ENCODE data around the gene ABCA7. TPM values are rescaled to one million over a fixed set of nuclear protein-coding genes. Genes with fewer than 3 reads are reported as not detected.

Gene ABCA7
- total and polyA plus RNA-seq, 2 of the 13 experiments (the other 11 are each of a cell fraction or from before 2014, with no cell fraction given): 4.4 to 32.4 TPM

DNA sequence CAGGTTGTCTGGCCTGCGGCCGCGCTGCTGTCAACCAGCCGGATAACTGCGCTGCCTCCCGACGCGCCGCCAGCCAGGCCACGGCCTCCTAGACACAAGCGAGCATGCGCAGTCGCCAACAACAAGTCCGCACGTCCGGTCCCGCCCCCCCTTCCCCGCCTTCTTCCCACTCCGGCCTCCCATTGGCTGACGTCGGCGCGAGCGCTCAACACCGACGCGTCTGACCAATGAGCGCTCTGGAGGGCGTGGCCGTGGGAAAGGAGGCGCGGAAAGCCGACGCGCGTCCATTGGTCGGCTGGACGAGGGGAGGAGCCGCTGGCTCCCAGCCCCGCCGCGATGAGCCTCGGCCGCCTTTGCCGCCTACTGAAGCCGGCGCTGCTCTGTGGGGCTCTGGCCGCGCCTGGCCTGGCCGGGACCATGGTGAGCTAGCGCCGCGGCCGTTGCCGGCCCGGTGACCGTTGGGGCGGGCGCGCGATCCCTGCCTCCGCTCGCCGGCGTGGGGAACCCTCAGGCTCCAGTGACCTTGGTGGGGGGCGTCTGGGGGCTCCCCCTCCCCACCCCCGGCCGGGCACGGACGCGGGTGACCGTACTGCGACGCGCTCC is 63.9 kb downstream of the ABCA7 start, which contains the start of gene GPX4 (continued):
- TF ChIP-seq ZBTB3 (CRISPR knock-in tag; IDR thresholded peaks at IDR 0.05; ENCODE audit: borderline replicate concordance, low read depth) (no peak), ATF7-NPFF (CRISPR knock-in tag; IDR thresholded peaks at IDR 0.05; ENCODE audit: low read depth) (peak; percentile 41; the same call in 1 of the 2 replicates), ETV6 (CRISPR knock-in tag; conservative IDR thresholded peaks at IDR 0.05) (peak; percentile 56; the same call in 1 of the 2 replicates), KLF12 (CRISPR knock-in tag; IDR thresholded peaks at IDR 0.05; ENCODE audit: borderline replicate concordance) (no peak), FOXO1 (CRISPR knock-in tag; IDR thresholded peaks at IDR 0.05) (0 out of 2 replicates have a peak, but pooled peaks have one; percentile 14), FOXA3 (CRISPR knock-in tag; IDR thresholded peaks at IDR 0.05) (peak; percentile 38), GPN1 (CRISPR knock-in tag; IDR thresholded peaks at IDR 0.05; ENCODE audit: borderline replicate concordance) (no peak), ZNF563 (CRISPR knock-in tag; IDR thresholded peaks at IDR 0.05) (peak; percentile 92), MTF1 (CRISPR knock-in tag; IDR thresholded peaks at IDR 0.05) (no peak), ZNF775 (CRISPR knock-in tag; IDR thresholded peaks at IDR 0.05; ENCODE audit: borderline replicate concordance) (no peak), AGO2 (optimal IDR thresholded peaks at IDR 0.05; ENCODE audit: low read depth, low read length) (peak; percentile 70), ARNTL (CRISPR knock-in tag; IDR thresholded peaks at IDR 0.05) (peak; percentile 37; the same call in 1 of the 2 replicates), NFYB (CRISPR knock-in tag; IDR thresholded peaks at IDR 0.05) (peak; percentile 92), ZBTB42 (CRISPR knock-in tag; IDR thresholded peaks at IDR 0.05) (0 out of 2 replicates have a peak, but pooled peaks have one; percentile 21), REPIN1 (CRISPR knock-in tag; IDR thresholded peaks at IDR 0.05; ENCODE audit: borderline replicate concordance, low read depth) (0 out of 2 replicates have a peak, but pooled peaks have one; percentile 36)
- TF ChIP-seq, protein P1, sequence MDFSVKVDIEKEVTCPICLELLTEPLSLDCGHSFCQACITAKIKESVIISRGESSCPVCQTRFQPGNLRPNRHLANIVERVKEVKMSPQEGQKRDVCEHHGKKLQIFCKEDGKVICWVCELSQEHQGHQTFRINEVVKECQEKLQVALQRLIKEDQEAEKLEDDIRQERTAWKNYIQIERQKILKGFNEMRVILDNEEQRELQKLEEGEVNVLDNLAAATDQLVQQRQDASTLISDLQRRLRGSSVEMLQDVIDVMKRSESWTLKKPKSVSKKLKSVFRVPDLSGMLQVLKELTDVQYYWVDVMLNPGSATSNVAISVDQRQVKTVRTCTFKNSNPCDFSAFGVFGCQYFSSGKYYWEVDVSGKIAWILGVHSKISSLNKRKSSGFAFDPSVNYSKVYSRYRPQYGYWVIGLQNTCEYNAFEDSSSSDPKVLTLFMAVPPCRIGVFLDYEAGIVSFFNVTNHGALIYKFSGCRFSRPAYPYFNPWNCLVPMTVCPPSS (IDR thresholded peaks at IDR 0.05): no peak
- TF ChIP-seq, protein P2, sequence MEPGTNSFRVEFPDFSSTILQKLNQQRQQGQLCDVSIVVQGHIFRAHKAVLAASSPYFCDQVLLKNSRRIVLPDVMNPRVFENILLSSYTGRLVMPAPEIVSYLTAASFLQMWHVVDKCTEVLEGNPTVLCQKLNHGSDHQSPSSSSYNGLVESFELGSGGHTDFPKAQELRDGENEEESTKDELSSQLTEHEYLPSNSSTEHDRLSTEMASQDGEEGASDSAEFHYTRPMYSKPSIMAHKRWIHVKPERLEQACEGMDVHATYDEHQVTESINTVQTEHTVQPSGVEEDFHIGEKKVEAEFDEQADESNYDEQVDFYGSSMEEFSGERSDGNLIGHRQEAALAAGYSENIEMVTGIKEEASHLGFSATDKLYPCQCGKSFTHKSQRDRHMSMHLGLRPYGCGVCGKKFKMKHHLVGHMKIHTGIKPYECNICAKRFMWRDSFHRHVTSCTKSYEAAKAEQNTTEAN (CRISPR knock-in tag; conservative IDR thresholded peaks at IDR 0.05): peak; percentile 30; the same call in 1 of the 2 replicates
- TF ChIP-seq, protein P3, sequence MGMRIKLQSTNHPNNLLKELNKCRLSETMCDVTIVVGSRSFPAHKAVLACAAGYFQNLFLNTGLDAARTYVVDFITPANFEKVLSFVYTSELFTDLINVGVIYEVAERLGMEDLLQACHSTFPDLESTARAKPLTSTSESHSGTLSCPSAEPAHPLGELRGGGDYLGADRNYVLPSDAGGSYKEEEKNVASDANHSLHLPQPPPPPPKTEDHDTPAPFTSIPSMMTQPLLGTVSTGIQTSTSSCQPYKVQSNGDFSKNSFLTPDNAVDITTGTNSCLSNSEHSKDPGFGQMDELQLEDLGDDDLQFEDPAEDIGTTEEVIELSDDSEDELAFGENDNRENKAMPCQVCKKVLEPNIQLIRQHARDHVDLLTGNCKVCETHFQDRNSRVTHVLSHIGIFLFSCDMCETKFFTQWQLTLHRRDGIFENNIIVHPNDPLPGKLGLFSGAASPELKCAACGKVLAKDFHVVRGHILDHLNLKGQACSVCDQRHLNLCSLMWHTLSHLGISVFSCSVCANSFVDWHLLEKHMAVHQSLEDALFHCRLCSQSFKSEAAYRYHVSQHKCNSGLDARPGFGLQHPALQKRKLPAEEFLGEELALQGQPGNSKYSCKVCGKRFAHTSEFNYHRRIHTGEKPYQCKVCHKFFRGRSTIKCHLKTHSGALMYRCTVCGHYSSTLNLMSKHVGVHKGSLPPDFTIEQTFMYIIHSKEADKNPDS (CRISPR knock-in tag; IDR thresholded peaks at IDR 0.05): no peak

All from HepG2 (cell line).